Hematopoietic multipotent progenitor cell (in vitro differentiated cells): ENCODE measurements around the gene TEX44. TPM values are rescaled to one million over a fixed set of nuclear protein-coding genes. Genes with fewer than 3 reads are reported as not detected.
A peak's percentile ranks its signal among the peaks of the same experiment; 100 is the strongest.
"Not testable (repeated sequence)": the region's sequence is repeated elsewhere in the genome, so short reads cannot be mapped to it uniquely, and the experiment has no call there.

Source experiments
- DNase-seq, 3 donors: peaks; one replicate each; pipeline ENCODE4 v3.0.0-alpha.2; 2011 to 2015; ENCODE audit warnings: low read depth in 2 of 3, low spot score in 2 of 3
- total RNA-seq: library from RNA; depleted of rRNA; stranded (reverse); fragments of >200 nt; gene quantifications from one replicate; pipeline ENCODE4 v1.2.3, GENCODE V29; 2012

TEX44 gene
- total RNA-seq, 1 donor, result not detected

DNA sequence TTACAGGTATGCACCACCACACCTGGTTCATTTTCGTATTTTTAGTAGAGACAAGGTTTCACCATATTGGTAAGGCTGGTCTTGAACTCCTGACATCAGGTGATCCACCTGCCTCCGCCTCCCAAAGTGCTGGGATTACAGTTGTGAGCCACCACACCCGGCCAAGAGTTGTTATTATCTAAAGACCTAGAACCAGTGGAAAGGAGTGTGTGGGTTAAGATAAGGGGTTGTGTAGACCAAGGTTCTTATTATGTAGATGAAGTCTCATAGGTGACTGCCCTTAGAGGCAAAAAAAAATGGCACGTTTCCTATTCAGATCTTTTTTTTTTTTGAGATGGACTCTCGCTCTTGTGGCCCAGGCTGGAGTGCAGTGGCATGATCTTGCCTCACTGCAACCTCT, 21.7 kb upstream of the TEX44 start:
- DNase-seq, result not testable (repeated sequence)

DNA sequence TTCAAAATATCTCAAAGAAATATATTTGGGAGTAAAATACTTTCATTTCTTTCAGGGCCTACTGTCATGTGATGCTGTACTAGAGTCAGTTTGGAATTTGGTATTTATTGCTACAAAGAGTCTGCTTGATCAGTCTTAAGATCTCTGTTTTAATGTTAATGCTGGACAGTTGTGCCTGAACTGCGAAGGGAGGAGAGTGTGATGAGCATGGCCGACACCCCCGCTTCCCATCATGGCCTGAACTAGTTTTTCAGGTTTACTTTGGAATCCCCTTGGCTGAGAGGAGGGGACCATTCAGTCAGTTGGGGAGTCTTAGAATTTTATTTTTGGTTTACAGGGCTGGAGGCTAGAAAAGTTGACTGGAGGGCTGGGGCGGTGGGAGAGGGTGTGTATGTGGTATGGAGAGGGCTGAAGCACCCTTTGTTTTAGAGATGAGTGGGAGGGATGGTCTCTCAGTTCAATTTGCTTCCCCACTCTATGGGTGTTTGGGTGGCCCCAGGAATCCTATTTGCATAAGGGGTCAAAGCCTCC, 20.9 kb upstream of the TEX44 start:
- no peak for DNase-seq

DNA sequence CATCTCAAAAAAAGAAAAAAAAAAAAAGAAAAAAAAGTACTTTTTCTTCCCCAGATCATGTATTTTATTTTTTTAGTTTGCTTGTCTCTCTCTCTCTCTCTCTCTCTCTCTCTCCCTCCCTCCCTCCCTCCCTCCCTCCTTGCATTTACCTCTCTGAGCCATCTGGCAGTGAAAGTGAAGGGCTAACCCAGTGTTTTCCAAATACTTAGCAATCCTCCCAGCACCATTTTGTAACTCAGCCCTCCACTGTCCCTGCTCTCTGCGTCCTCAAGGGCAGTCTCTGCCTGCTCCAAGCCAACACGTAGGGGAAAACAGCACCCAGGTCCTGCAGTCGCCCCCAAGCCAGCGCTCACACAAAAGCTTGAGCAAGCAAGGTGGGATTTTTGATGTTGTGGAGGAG, 19.6 kb upstream of the TEX44 start:
- DNase-seq, result no peak

GRCh38 chr2:231573698-231574421, 18.8 kb upstream of the TEX44 start:
- no peak for DNase-seq

DNA sequence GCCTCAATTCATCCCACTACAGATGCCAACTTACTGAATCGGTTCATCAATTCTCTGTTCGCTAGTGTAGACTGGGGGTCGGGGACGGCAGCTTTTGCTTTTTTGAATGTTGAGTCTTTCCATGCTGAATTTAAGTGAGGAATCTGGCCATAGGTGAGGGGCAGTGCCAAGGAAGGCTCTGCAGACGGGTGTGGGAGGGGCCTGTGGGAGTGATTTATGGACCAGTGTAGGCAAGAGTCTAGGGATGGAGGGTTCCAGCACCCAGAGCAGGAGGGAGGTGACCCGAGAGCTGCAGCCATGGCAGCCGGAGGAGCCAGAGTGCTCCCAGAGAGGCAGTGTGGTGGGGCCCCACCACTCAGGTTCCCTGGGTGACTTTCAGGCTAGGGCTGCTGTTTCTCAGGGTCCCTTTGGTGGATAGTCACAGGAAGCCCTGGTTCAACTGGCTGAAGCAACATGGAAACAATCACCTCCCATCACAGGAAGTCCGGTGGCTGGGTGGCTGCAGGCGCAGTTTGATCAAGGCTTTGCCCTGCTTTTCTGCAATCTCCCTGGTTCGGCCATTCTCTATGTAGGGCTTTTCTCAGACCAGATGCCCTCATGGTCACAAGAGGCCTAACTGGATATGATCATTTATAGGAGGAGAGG, 16.9 kb upstream of the TEX44 start:
- no peak for DNase-seq

DNA sequence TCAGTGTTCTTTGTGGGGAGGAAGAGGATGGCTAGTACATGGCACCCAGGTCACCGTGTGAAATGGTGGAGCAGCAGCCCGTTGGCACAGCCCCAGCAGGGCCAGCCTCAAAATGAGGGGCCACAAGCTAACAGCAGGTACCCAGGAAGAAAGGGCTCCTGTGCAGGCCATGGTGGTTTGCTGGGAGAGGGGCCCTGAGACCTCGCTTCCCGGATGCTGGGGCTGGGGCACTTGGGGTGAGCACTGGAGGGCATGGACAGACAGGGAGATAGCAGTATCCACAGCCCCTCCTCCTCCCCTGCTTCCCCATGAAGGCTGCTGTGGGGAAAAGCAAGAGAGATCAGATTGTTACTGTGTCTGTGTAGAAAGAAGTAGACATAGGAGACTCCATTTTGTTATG, 16.2 kb upstream of the TEX44 start:
- DNase-seq, result no peak

DNA sequence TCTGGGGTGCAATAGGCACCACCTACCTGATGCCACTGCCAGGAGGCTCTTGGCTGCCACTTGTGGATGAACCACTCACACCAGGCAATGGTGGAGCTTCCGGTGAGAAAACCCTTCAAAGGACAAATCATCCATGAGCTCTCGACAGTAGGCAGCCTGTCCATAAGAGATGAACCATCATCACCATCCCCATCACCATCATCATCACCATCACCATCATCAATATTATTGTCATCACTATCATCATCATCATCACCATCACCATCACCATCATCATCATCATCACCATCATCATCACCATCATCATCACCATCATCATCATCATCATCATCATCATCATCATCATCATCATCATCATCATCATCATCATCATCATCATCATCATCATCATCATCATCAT, 14.0 kb upstream of the TEX44 start:
- DNase-seq, result not testable (repeated sequence)

GRCh38 chr2:231579560-231579959, 13.1 kb upstream of the TEX44 start:
- DNase-seq, result no peak

- no peak for DNase-seq
Observed at GRCh38 chr2:231581328-231581727, 11.3 kb upstream of the TEX44 start.

DNA sequence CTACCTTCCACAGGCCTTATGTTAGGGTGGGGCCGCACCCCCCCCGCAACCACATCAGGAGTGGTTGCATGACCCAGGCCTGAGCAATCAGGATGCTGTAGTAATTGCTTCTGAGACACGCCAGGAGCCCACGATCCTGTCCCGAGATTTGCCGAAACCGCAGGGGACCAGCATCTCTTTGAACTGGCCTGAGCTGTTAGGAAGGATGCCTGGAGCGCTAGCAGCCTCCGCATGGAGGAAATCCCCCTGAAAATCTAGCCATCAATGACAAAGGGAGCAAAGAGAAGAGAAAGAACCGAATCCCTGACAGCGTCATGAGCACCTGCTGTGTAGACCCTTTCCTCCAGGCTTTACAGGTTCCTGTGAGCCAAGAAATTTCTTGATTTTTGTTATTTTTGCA, 8.7 kb upstream of the TEX44 start:
- no peak for DNase-seq

- DNase-seq, result not testable (repeated sequence)
Observed at GRCh38 chr2:231587744-231588143, 4.9 kb upstream of the TEX44 start.

DNA sequence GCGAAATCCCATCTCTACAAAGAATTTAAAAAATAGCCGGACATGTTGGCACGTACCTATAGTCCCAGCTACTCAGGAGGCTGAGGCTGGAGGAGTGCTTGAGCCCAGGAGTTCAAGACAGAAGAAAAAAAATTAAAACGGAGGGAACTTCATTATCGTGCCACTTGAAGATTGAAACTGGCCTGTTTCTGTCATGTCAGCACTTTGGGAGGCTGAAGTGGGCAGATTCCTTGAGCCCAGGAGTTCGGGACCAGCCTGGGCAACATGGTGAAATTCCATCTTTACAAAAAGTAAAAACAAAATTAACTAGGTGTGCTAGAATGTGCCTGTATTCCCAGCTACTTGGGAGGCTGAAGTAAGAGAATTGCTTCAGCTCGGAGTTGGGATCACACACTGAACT, 3.0 kb upstream of the TEX44 start:
- no peak for DNase-seq

- DNase-seq, result no peak
Observed at GRCh38 chr2:231590614-231591013, 2.0 kb upstream of the TEX44 start.

DNA sequence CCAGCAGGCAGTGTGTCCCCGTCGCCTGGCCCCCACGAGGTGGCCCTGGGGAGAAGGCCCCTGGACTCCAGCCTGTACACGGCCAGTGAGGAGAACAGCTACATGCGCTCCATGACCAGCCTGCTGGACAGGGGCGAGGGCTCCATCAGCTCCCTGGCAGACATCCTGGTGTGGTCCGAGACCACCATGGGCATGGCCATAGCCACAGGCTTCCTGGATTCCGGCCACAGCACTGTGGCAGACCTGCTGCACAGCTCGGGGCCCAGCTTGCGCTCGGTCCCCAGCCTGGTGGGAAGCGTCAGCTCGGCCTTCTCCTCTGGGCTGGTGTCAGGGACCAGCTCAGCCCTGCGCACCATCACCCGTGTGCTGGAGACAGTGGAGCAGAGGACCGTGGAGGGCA, 1.0 kb downstream of the TEX44 start:
- DNase-seq, result no peak

GRCh38 chr2:231597014-231597611, 4.4 kb downstream of the TEX44 start:
- DNase-seq, result no peak

DNA sequence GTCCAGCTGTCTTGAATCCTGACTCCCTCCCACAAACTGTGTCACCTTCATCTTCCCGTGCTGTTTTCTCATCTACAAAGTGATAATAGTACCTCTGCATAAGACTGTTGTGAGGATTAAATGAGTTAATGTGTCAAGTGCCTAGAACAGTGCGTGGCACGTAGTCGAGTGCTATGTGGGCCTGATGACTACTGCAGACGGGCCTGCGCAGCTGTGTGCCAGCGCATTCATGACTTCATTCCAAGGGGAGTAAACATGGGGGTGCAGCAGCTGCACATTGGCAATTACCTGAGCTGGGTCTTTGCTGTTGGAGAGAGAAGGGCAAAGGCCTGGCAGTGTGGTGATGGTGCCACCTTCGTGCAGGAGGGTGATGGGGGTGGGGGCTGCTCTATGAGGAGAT, 5.0 kb downstream of the TEX44 start:
- DNase-seq, result no peak

GRCh38 chr2:231600619-231601355, 8.1 kb downstream of the TEX44 start:
- no peak for DNase-seq

- DNase-seq, result peak in 2 of 3 donors; percentile 74 to 89
Observed at GRCh38 chr2:231601356-231602229, 8.9 kb downstream of the TEX44 start.

DNA sequence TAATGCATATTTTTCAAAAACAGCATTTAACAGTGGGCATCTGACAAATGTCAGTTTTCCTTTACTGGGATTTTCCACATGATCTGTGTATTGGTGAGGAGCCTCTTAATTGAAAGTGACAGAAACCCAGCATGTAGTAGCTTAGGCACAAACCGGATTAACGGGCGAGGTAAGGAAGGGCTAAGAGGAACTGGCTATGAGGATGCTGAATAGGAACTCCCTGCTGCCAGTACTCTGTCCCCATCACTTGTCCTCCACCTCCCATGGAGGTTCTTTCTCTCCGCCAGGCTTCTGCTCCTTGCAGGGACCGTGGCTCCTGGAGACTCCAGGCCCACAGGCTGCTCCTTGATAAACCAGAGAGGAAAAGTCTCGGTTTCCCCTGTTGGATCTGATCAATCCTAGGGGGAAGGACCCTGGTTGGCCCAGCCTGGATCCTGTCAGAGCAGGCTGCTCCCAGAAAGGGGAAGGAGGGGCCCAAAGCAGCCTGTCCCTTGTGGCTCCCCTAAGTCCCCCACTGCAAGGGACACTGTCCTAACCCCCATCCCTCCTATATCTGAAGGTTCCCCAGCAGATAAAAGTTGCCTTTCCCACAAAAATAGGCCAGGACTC, 10.3 kb downstream of the TEX44 start:
- DNase-seq, result no peak
